ENCODE measurements around the gene ATP5MC3.

ATP5MC3 gene

DNA sequence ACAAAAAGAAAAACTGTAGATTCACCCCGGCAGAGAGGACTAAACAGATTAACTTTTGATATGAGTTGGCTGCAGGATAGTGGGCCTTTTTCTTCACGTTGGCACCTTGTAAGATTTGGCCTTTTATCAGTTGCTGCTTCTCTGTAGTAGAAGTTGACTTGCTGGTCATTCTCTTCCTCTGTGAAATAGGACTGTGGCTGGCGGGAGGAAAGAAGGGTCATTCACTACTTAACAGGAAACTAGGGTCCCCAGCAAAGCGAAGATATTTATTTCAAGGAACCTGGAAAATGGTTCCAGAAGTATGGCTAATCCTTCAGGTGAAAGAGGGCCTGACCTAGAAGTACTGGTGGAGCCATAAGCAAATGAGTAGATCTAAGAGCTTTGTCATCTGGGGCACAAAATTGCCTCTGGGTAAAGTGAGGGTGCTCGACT is 383 bp upstream of the ATP5MC3 start:
- Mint-ChIP-seq H3K27ac (peak overlapping the region; percentile 95), H3K9me3 (no peaks in the 10 kb centered on the region), H3K36me3 (ENCODE audit: low read depth) (peaks cover 53% of the 10 kb centered on the region), H3K4me3 (peak overlapping the region; percentile 92), H3K4me1 (ENCODE audit: low read depth) (peaks cover 16% of the 10 kb centered on the region), H3K27me3 (peaks cover 2% of the 10 kb centered on the region)
- intact Hi-C loops (cut with micrococcal nuclease): loop anchor here (1.0 kb wide), 1 partner anchor 14 kb away; the partner anchor contains the start of gene ATF2

DNA sequence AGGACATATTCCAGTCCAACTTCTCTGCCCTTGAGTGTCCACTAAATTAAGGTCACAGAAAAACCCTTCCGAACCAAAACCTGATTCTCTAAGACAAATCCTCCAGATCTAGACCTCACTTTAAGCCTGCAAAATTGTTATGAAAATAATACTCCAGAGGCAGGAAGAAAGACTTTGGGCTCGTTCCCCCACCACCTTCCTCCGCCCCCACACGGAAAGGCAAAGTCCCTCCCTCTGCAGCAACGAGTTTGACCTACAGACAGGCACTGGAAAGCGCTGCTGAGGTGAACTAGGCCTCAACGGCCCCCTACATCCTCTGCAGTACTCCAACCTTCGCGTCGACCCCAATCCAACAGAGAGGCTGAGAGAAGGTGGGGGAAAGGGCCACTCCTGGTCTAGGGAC is 808 bp downstream of the ATP5MC3 start:
- H3K4me1 Mint-ChIP-seq (ENCODE audit: low read depth): peaks cover 16% of the 10 kb centered on the region
- peak overlapping the region; percentile 92 for H3K4me3 Mint-ChIP-seq
- no peaks in the 10 kb centered on the region for H3K9me3 Mint-ChIP-seq
- intact Hi-C loops (cut with micrococcal nuclease): loop anchor here (1.0 kb wide), 1 partner anchor 12 kb away; the partner anchor contains the start of gene ATF2
- peak overlapping the region; percentile 95 for H3K27ac Mint-ChIP-seq
- H3K27me3 Mint-ChIP-seq: peaks cover 2% of the 10 kb centered on the region
- peaks cover 65% of the 10 kb centered on the region for H3K36me3 Mint-ChIP-seq (ENCODE audit: low read depth)

DNA sequence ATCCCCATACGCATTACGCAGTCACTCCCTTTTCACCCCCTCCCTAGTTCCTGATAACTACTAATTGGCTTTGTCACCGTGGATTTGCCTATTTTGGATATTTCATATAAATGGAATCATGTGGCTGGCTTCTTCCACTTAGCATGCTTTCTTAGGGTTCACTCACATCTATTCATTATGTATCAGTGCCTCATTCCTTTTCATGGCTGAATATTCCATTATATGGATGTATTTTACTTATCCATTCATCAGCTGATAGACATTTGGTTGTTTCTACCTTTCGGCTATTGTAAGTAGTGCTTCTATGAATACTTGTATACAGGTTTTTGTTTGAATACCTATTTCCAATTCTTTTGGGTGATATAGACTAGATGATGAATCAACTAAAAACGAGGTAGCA is 4.9 kb downstream of the ATP5MC3 start:
- no peaks in the 10 kb centered on the region for H3K9me3 Mint-ChIP-seq
- intact Hi-C loops (cut with micrococcal nuclease): no loop called here
- no peak overlapping the region for H3K27ac Mint-ChIP-seq
- peaks cover 91% of the 10 kb centered on the region for H3K36me3 Mint-ChIP-seq (ENCODE audit: low read depth)
- H3K27me3 Mint-ChIP-seq: no peaks in the 10 kb centered on the region
- H3K4me1 Mint-ChIP-seq (ENCODE audit: low read depth): peaks cover 17% of the 10 kb centered on the region
- H3K4me3 Mint-ChIP-seq: no peak overlapping the region

GRCh38 chr2:175175896-175176295 is 5.6 kb downstream of the ATP5MC3 start:
- Mint-ChIP-seq H3K27ac (no peak overlapping the region), H3K4me3 (no peak overlapping the region), H3K9me3 (no peaks in the 10 kb centered on the region), H3K36me3 (ENCODE audit: low read depth) (peaks cover 84% of the 10 kb centered on the region), H3K27me3 (no peaks in the 10 kb centered on the region), H3K4me1 (ENCODE audit: low read depth) (peaks cover 17% of the 10 kb centered on the region)
- intact Hi-C loops (cut with micrococcal nuclease): no loop called here

DNA sequence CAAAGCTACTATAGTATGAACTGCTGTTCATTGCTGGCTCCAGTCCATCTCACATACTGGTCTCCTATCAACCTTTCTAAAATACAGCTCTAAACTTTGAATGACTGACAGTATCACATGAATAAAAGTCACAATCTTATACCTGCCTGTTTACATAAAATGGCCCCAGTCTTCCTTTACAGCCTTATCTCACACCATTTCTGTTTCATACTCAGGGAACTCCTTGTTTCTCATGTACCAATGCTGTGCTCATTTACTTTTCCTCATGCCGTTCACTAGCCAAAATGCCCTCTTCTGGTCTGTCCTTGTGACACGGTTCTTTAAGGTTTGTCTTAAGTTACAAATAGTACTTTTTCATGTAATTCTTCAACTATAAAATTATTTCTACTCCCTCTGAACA is 6.2 kb downstream of the ATP5MC3 start:
- Mint-ChIP-seq H3K4me3 (no peak overlapping the region), H3K4me1 (ENCODE audit: low read depth) (peaks cover 16% of the 10 kb centered on the region), H3K27me3 (no peaks in the 10 kb centered on the region), H3K27ac (no peak overlapping the region), H3K36me3 (ENCODE audit: low read depth) (peaks cover 78% of the 10 kb centered on the region), H3K9me3 (no peaks in the 10 kb centered on the region)
- intact Hi-C loops (cut with micrococcal nuclease): no loop called here

GRCh38 chr2:175170659-175171304 is 10.7 kb downstream of the ATP5MC3 start:
- Mint-ChIP-seq H3K27me3 (no peaks in the 10 kb centered on the region), H3K27ac (no peak overlapping the region), H3K36me3 (ENCODE audit: low read depth) (peaks cover 50% of the 10 kb centered on the region), H3K9me3 (no peaks in the 10 kb centered on the region), H3K4me3 (no peak overlapping the region), H3K4me1 (ENCODE audit: low read depth) (peaks cover 26% of the 10 kb centered on the region)
- intact Hi-C loops (cut with micrococcal nuclease): no loop called here

GRCh38 chr2:175169191-175169590 is 12.3 kb downstream of the ATP5MC3 start:
- Mint-ChIP-seq H3K27ac (no peak overlapping the region), H3K27me3 (no peaks in the 10 kb centered on the region), H3K4me3 (no peak overlapping the region), H3K9me3 (no peaks in the 10 kb centered on the region), H3K4me1 (ENCODE audit: low read depth) (peaks cover 26% of the 10 kb centered on the region), H3K36me3 (ENCODE audit: low read depth) (peaks cover 35% of the 10 kb centered on the region)
- intact Hi-C loops (cut with micrococcal nuclease): loop anchor here (5.0 kb wide), 1 partner anchor 682 kb away; the partner anchor contains the start of gene GPR155

- Mint-ChIP-seq H3K27ac (peak overlapping the region; percentile 95), H3K4me1 (ENCODE audit: low read depth) (peaks cover 26% of the 10 kb centered on the region), H3K36me3 (ENCODE audit: low read depth) (peaks cover 33% of the 10 kb centered on the region), H3K9me3 (no peaks in the 10 kb centered on the region), H3K4me3 (peak overlapping the region; percentile 98), H3K27me3 (no peaks in the 10 kb centered on the region)
- intact Hi-C loops (cut with micrococcal nuclease): loop anchor here (1.0 to 5.0 kb wide), 2 partner anchors 13 to 681 kb away; partner anchors contain the start of genes ATP5MC3 and GPR155
Measured at GRCh38 chr2:175168564-175168945, 13.0 kb downstream of the ATP5MC3 start.

DNA sequence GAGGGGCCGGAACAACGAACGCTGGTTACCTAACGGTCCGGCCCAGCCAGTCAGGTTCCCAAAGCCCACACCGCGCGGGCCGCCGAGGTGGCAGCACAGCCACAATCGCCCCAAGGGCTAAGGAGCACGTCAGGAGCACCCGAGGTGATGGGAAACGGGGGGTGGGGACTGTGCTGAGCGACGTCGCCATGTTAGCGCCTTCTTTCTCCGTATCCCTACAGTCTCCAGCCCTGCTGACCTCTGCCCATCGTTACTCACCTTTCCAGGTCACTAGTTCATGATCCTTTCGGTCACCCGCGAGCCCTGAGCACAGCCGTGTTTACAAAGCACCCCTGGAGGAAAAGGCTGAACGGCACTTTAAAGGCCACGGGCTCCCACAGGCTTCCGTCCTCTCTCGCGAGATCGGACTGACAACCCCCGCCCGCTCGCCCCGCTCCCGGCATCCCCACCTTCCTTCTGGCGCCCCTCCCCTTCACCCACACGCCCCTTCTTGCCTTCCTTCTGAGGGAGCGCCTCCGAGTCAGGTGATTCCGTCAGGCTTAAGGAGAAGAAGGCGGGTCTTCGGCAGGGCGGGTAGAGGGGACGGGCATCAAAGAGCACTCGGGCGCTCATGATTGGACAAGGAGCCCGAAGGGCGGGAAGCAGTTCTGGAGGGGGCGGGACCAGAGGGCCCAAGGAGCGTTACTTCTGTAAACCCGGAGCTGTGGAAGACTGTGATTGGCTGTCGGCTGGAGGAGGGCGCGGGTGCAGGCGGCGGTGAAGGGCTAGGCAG is 13.5 kb downstream of the ATP5MC3 start, which contains the start of gene ATF2:
Gene ATF2, minus strand, starts transcription at position 412 of the 772 bp plus-strand sequence. CDS start 31,760 bp downstream, outside the sequence.
- intact Hi-C loops (cut with micrococcal nuclease): loop anchor here (1.0 to 5.0 kb wide), 2 partner anchors 13 to 681 kb away; partner anchors contain the start of genes ATP5MC3 and GPR155
- H3K4me3 Mint-ChIP-seq: peak within 1 kb of the TSS; percentile 98
- H3K27ac Mint-ChIP-seq: peak within 1 kb of the TSS; percentile 95
- H3K36me3 Mint-ChIP-seq (ENCODE audit: low read depth): peaks cover 28% of the 10 kb centered on the region
- H3K9me3 Mint-ChIP-seq: no peaks in the 10 kb centered on the region
- H3K4me1 Mint-ChIP-seq (ENCODE audit: low read depth): peaks cover 22% of the 10 kb centered on the region
- H3K27me3 Mint-ChIP-seq: no peaks in the 10 kb centered on the region

GRCh38 chr2:175167076-175167791 is 14.3 kb downstream of the ATP5MC3 start:
- H3K27ac Mint-ChIP-seq: peak overlapping the region; percentile 95
- H3K27me3 Mint-ChIP-seq: no peaks in the 10 kb centered on the region
- H3K4me1 Mint-ChIP-seq (ENCODE audit: low read depth): peaks cover 19% of the 10 kb centered on the region
- H3K9me3 Mint-ChIP-seq: no peaks in the 10 kb centered on the region
- H3K4me3 Mint-ChIP-seq: peak overlapping the region; percentile 98
- intact Hi-C loops (cut with micrococcal nuclease): loop anchor here (5.0 kb wide), 1 partner anchor 680 kb away; the partner anchor contains the start of gene GPR155
- H3K36me3 Mint-ChIP-seq (ENCODE audit: low read depth): peaks cover 20% of the 10 kb centered on the region

DNA sequence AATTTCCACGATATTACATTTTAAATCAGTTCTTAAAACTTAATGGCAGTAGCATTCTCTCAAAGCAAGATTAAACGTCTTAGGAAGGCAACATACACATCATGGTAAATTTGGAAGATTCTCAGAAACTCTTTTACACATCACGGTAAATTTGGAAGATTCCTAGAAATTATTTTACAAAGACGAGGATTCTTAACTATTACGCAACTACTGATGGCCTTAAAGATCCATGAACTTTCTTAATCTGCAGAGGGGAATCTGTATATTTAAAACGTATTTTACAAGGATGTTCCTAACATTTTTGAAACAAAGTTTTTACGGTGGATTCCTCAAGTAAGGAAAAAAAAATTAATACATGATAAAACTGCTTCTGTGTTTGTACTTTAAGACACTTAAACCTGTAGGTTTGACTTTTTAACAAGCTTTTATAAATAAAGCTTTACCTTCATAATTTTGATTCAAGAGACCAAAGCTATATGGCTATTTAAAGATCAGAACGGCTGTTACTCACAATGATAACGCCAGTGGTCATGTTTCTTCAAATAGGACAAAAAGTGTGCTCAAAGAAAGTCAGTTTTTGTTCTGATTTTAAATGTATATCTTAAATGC is 15.2 kb downstream of the ATP5MC3 start:
- H3K36me3 Mint-ChIP-seq (ENCODE audit: low read depth): peaks cover 16% of the 10 kb centered on the region
- H3K27ac Mint-ChIP-seq: no peak overlapping the region
- H3K4me1 Mint-ChIP-seq (ENCODE audit: low read depth): peaks cover 19% of the 10 kb centered on the region
- intact Hi-C loops (cut with micrococcal nuclease): loop anchor here (5.0 kb wide), 1 partner anchor 679 kb away; the partner anchor contains the start of gene GPR155
- no peaks in the 10 kb centered on the region for H3K9me3 Mint-ChIP-seq
- no peaks in the 10 kb centered on the region for H3K27me3 Mint-ChIP-seq
- no peak overlapping the region for H3K4me3 Mint-ChIP-seq

- Mint-ChIP-seq H3K36me3 (ENCODE audit: low read depth) (peaks cover 23% of the 10 kb centered on the region), H3K27ac (peak overlapping the region; percentile 51), H3K27me3 (no peaks in the 10 kb centered on the region), H3K4me1 (ENCODE audit: low read depth) (peaks cover 13% of the 10 kb centered on the region), H3K4me3 (no peak overlapping the region), H3K9me3 (no peaks in the 10 kb centered on the region)
- intact Hi-C loops (cut with micrococcal nuclease): no loop called here
Measured at GRCh38 chr2:175164235-175164634, 17.3 kb downstream of the ATP5MC3 start.

GRCh38 chr2:175158894-175159293 is 22.6 kb downstream of the ATP5MC3 start:
- intact Hi-C loops (cut with micrococcal nuclease): no loop called here
- H3K27ac Mint-ChIP-seq: no peak overlapping the region
- H3K36me3 Mint-ChIP-seq (ENCODE audit: low read depth): peaks cover 6% of the 10 kb centered on the region
- no peak overlapping the region for H3K4me3 Mint-ChIP-seq
- no peaks in the 10 kb centered on the region for H3K9me3 Mint-ChIP-seq
- no peaks in the 10 kb centered on the region for H3K27me3 Mint-ChIP-seq
- peaks cover 13% of the 10 kb centered on the region for H3K4me1 Mint-ChIP-seq (ENCODE audit: low read depth)

All from dendritic cell treated with granulocyte-macrophage colony-stimulating factor and Interleukin-4, amounts not matched to agents 40 ng/mL and 50 ng/mL, for 4 days (primary cell).